Endodermal cell (in vitro differentiated cells): ENCODE data around the gene ZNF619. TPM values are rescaled to one million over a fixed set of nuclear protein-coding genes. Genes with fewer than 3 reads are reported as not detected.
A peak's percentile ranks its signal among the peaks of the same experiment; 100 is the strongest.

Experiments
- DNase-seq: peaks from one replicate; pipeline ENCODE4 v3.0.0-alpha.2; 2017
- H3K27ac ChIP-seq: 2 replicates; pipeline ENCODE4 v1.5.1; 2013; ENCODE audit warnings: mild to moderate bottlenecking, low read depth, low read length, moderate library complexity
- H3K27me3 ChIP-seq: 2 replicates; pipeline ENCODE4 v1.6.1; 2013; ENCODE audit warnings: mild to moderate bottlenecking, low read length, moderate library complexity; ENCODE audit not compliant: insufficient read depth, control insufficient read depth, poor library complexity, severe bottlenecking
- H3K36me3 ChIP-seq: 2 replicates; pipeline ENCODE4 v1.7.0; 2013; ENCODE audit warnings: mild to moderate bottlenecking, low read length, moderate library complexity; ENCODE audit not compliant: control insufficient read depth, insufficient read depth
- H3K4me1 ChIP-seq: one replicate; pipeline ENCODE4 v1.7.0; 2013; ENCODE audit warnings: low read length; ENCODE audit not compliant: control insufficient read depth, insufficient read depth
- H3K4me3 ChIP-seq: 2 replicates; pipeline ENCODE4 v1.5.1; 2013; ENCODE audit warnings: mild to moderate bottlenecking, low read length, moderate library complexity
- H3K9ac ChIP-seq: 2 replicates; pipeline ENCODE4 v1.6.1; 2013; ENCODE audit warnings: mild to moderate bottlenecking, low read length, moderate library complexity; ENCODE audit not compliant: poor library complexity, severe bottlenecking; ENCODE audit errors: extremely low read depth
- H3K9me3 ChIP-seq: 2 replicates; pipeline ENCODE4 v1.6.1; 2013; ENCODE audit warnings: mild to moderate bottlenecking, low read length, moderate library complexity; ENCODE audit not compliant: control insufficient read depth
- H3K27ac Mint-ChIP-seq: 2 replicates; pipeline ENCODE4 v1.8.0; 2020; ENCODE audit warnings: mixed read lengths
- H3K27me3 Mint-ChIP-seq: 2 replicates; pipeline ENCODE4 v1.8.0; 2021; ENCODE audit warnings: mild to moderate bottlenecking, mixed read lengths; ENCODE audit not compliant: insufficient read depth
- H3K36me3 Mint-ChIP-seq: 2 replicates; pipeline ENCODE4 v1.8.0; 2020; ENCODE audit warnings: low read depth, mixed read lengths
- H3K4me1 Mint-ChIP-seq: 2 replicates; pipeline ENCODE4 v1.8.0; 2020; ENCODE audit warnings: mixed read lengths
- H3K4me3 Mint-ChIP-seq: 2 replicates; pipeline ENCODE4 v1.8.0; 2020; ENCODE audit warnings: mild to moderate bottlenecking, moderate library complexity, mixed read lengths
- H3K9me3 Mint-ChIP-seq: 2 replicates; pipeline ENCODE4 v1.8.0; 2020; ENCODE audit warnings: mild to moderate bottlenecking, mixed read lengths
- WGBS, 2 experiments: methylation state at CpG; one replicate each; pipeline versions ENCODE4 v1.1.5 to v1.1.7; 2013; ENCODE audit warnings: missing lambda C conversion rate in 2 of 2, mixed read lengths in 1 of 2; ENCODE audit not compliant: insufficient coverage in 1 of 2, insufficient read length in 1 of 2; 5-methylcytosine and 5-hydroxymethylcytosine counted together
- total RNA-seq, 2 donors: library from RNA; stranded (reverse); fragmentation: NEBNext Ultra II Directional in 1 of 2; extraction: Animal tissue kit (Norgen Biotek cat#: 25700) in 1 of 2; gene quantifications; 2 replicates in 1 of 2; 3 replicates in 1 of 2; pipeline ENCODE4 v1.2.1, GENCODE V29; 2021
- TF ChIP-seq, protein P1 (sequence below): fragments of 200-600 bp; sonication (generic); conservative IDR thresholded peaks from 2 replicates; pipeline ENCODE4 v1.5.0; 2021; ENCODE audit warnings: antibody characterized with exemption, mild to moderate bottlenecking

The ZNF619 gene
- total RNA-seq, 2 donors from 2014 or later, result 6.9 to 13.7 TPM

DNA sequence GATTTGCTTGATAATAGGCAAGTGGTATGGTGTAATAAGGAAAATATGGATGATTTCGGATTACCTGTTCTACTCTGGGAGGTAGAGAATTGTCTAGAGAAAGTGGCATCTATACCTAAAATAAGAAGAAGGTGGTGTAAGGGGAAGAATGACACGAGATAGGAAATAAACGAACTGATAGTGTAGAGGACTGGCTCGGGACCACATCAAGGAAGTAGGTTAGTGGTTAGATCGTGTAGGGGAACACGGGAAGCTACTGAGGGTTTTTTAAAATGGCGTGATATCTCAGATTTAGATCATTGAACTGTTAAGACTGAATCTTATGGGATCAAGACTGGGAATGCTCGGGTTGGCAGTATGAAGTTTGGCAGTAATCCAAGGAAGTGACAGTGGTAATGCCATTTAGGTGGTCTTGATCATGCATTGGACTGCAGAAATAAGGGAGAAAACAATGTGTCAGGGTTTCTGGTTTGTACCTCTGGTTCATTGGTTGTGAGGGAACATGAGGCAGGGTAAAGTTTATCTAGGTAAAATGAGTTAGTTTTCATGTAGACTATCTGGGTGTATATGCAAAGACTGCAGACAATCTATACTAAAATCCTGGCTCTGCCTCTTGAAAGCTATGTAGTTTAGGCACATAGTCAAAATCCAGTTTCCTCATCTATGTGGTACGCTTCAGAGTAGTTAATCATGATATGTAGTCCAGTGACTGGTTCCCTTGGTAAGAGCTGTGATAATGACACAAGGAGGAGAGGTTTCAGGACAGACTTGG, 12.4 kb upstream of the ZNF619 start:
- H3K36me3 Mint-ChIP-seq, result peaks cover 45% of the 10 kb centered on the region
- H3K27ac Mint-ChIP-seq, result peak overlapping the region; percentile 33
- Histone ChIP-seq H3K27ac (no peak overlapping the region), H3K4me3 (no peak overlapping the region), H3K9me3 (no peaks in the 10 kb centered on the region), H3K27me3 (no peaks in the 10 kb centered on the region), H3K9ac (no peak overlapping the region), H3K36me3 (peaks cover 53% of the 10 kb centered on the region), H3K4me1 (no peaks in the 10 kb centered on the region)
- H3K4me3 Mint-ChIP-seq, result no peak overlapping the region
- H3K27me3 Mint-ChIP-seq, result no peaks in the 10 kb centered on the region
- no peaks in the 10 kb centered on the region for H3K4me1 Mint-ChIP-seq
- no peaks in the 10 kb centered on the region for H3K9me3 Mint-ChIP-seq
- DNase-seq, result no peak
- TF ChIP-seq, protein P1, sequence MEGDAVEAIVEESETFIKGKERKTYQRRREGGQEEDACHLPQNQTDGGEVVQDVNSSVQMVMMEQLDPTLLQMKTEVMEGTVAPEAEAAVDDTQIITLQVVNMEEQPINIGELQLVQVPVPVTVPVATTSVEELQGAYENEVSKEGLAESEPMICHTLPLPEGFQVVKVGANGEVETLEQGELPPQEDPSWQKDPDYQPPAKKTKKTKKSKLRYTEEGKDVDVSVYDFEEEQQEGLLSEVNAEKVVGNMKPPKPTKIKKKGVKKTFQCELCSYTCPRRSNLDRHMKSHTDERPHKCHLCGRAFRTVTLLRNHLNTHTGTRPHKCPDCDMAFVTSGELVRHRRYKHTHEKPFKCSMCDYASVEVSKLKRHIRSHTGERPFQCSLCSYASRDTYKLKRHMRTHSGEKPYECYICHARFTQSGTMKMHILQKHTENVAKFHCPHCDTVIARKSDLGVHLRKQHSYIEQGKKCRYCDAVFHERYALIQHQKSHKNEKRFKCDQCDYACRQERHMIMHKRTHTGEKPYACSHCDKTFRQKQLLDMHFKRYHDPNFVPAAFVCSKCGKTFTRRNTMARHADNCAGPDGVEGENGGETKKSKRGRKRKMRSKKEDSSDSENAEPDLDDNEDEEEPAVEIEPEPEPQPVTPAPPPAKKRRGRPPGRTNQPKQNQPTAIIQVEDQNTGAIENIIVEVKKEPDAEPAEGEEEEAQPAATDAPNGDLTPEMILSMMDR, result no peak
- 91% methylated on average over 7 to 8 of the region's 9 CpGs for WGBS, 2 experiments

DNA sequence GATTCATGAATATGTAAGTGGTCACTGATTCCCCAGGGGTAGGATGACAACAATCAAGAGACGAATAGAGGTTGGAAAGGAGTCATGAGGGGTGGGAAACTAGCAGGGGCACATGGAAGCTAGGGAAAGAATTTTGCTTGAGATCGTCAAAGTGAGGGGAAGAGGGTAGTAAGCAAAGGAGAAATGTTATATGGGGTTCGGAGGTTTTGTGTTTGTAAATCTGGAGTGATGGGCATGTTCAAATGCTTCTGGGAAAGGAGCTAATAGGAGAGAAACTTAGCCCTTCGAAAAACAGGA, 11.9 kb upstream of the ZNF619 start:
- H3K36me3 Mint-ChIP-seq, result peaks cover 41% of the 10 kb centered on the region
- H3K9me3 Mint-ChIP-seq, result no peaks in the 10 kb centered on the region
- Histone ChIP-seq H3K27ac (no peak overlapping the region), H3K9me3 (no peaks in the 10 kb centered on the region), H3K4me1 (no peaks in the 10 kb centered on the region), H3K36me3 (peaks cover 48% of the 10 kb centered on the region), H3K27me3 (no peaks in the 10 kb centered on the region), H3K4me3 (no peak overlapping the region), H3K9ac (no peak overlapping the region)
- 79% methylated on average over 4 of the region's 4 CpGs for WGBS, 2 experiments
- DNase-seq, result no peak
- H3K4me3 Mint-ChIP-seq, result no peak overlapping the region
- H3K4me1 Mint-ChIP-seq, result no peaks in the 10 kb centered on the region
- TF ChIP-seq, protein P1, result no peak
- H3K27ac Mint-ChIP-seq, result peak overlapping the region; percentile 0
- H3K27me3 Mint-ChIP-seq, result no peaks in the 10 kb centered on the region

DNA sequence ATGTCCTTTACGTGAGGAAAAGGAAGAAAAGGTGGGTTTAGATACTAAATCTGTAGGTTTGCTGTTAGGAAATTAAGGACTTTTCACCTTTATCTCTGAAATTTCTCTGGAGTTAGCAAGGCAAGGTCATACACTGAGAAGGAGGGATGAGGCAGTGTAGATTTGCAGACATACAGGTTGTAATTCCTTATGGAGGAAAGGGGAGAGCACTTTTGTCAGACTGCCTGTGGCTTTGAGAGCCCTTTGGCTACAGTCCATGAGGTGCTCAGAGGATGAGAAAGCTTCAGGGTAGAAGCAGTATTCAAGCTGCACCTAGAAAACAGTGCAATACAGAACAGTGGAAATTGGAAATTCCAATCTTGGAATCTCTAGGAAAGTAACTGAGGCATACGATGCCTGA, 11.5 kb upstream of the ZNF619 start:
- Mint-ChIP-seq H3K27me3 (no peaks in the 10 kb centered on the region), H3K4me1 (no peaks in the 10 kb centered on the region), H3K9me3 (no peaks in the 10 kb centered on the region), H3K4me3 (no peak overlapping the region), H3K27ac (peak overlapping the region; percentile 0), H3K36me3 (peaks cover 37% of the 10 kb centered on the region)
- H3K4me1 ChIP-seq, result no peaks in the 10 kb centered on the region
- no peak for DNase-seq
- no peaks in the 10 kb centered on the region for H3K27me3 ChIP-seq
- H3K9ac ChIP-seq, result no peak overlapping the region
- no peak overlapping the region for H3K27ac ChIP-seq
- H3K9me3 ChIP-seq, result no peaks in the 10 kb centered on the region
- no peak overlapping the region for H3K4me3 ChIP-seq
- 90 to 100% methylated on average over 2 of the region's 2 CpGs for WGBS, 2 experiments
- peaks cover 44% of the 10 kb centered on the region for H3K36me3 ChIP-seq
- TF ChIP-seq, protein P1, result no peak
